ENCODE results near the gene EDC3.

EDC3 gene

GRCh38 chr15:74612677-74613076 is 83.1 kb downstream of the EDC3 start:
- peaks cover 20% of the 10 kb centered on the region for H3K79me2 ChIP-seq (ENCODE audit: insufficient read depth, low read length)
- H3F3A ChIP-seq (ENCODE audit: insufficient read depth), result peaks cover 5% of the 10 kb centered on the region
- no peak overlapping the region for H3K4me3 ChIP-seq (ENCODE audit: insufficient read depth, low read length, poor library complexity, severe bottlenecking)

DNA sequence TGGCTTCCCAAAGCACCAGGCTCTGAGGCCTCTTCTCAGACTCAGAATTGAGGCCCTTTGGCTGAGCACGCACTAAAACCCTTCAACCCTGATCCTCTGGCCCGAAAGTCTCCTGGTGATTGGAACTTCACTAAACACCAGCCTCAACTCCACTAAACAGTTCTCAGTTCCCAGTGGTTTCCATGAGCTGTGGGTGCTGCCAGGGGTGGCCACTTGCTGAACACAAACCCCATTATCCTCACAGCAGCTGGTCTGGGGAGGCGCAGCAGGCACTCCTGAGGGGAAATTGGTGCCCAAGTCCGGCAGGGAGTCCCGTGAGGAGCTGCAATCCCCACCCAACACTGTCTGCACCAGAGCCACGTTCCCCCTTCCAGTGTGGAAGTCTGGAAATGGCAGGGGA is 84.0 kb downstream of the EDC3 start:
- no peak overlapping the region for H3K4me3 ChIP-seq (ENCODE audit: insufficient read depth, low read length, poor library complexity, severe bottlenecking)
- H3K79me2 ChIP-seq (ENCODE audit: insufficient read depth, low read length), result peaks cover 12% of the 10 kb centered on the region
- H3F3A ChIP-seq (ENCODE audit: insufficient read depth), result peaks cover 5% of the 10 kb centered on the region
- no peak for TF ChIP-seq EZH2phosphoT487 (conservative IDR thresholded peaks at IDR 0.05; ENCODE audit: low read length)
- no peak for TF ChIP-seq CTCF (IDR thresholded peaks at IDR 0.05; ENCODE audit: insufficient read depth, low read length, poor library complexity, severe bottlenecking)
- H2AFZ ChIP-seq (ENCODE audit: low read depth, low read length, severe bottlenecking), result no peak overlapping the region
- no peak overlapping the region for H3K9ac ChIP-seq (ENCODE audit: low read length)
- no peak overlapping the region for H3K4me2 ChIP-seq (ENCODE audit: low read depth, low read length, poor library complexity, severe bottlenecking)
- no peak overlapping the region for H3K27ac ChIP-seq (ENCODE audit: low read depth, low read length)
- H3K36me3 ChIP-seq (ENCODE audit: low read length), result no peaks in the 10 kb centered on the region
- H4K20me1 ChIP-seq (ENCODE audit: low read depth, low read length), result peaks cover 4% of the 10 kb centered on the region; the same call in 1 of the 2 replicates
- H3K27me3 ChIP-seq (ENCODE audit: low read length), result no peaks in the 10 kb centered on the region
- H3K9me3 ChIP-seq (ENCODE audit: insufficient read depth, low read length), result no peaks in the 10 kb centered on the region
- no peaks in the 10 kb centered on the region for H3K9me2 ChIP-seq (replicated peaks; ENCODE audit: insufficient read depth, low read length)

More at GRCh38 chr15:74612677-74613076, 83.1 kb downstream of the EDC3 start:
- Histone ChIP-seq H3K9ac (ENCODE audit: low read length) (no peak overlapping the region), H3K36me3 (ENCODE audit: low read length) (no peaks in the 10 kb centered on the region), H3K27ac (ENCODE audit: low read depth, low read length) (no peak overlapping the region), H4K20me1 (ENCODE audit: low read depth, low read length) (peaks cover 12% of the 10 kb centered on the region; the same call in 1 of the 2 replicates), H3K9me3 (ENCODE audit: insufficient read depth, low read length) (no peaks in the 10 kb centered on the region), H3K4me2 (ENCODE audit: low read depth, low read length, poor library complexity, severe bottlenecking) (no peak overlapping the region), H2AFZ (ENCODE audit: low read depth, low read length, severe bottlenecking) (no peak overlapping the region), H3K27me3 (ENCODE audit: low read length) (no peaks in the 10 kb centered on the region), H3K9me2 (replicated peaks; ENCODE audit: insufficient read depth, low read length) (no peaks in the 10 kb centered on the region)
- TF ChIP-seq CTCF (IDR thresholded peaks at IDR 0.05; ENCODE audit: insufficient read depth, low read length, poor library complexity, severe bottlenecking), result no peak
- no peak for TF ChIP-seq EZH2phosphoT487 (conservative IDR thresholded peaks at IDR 0.05; ENCODE audit: low read length)

DNA sequence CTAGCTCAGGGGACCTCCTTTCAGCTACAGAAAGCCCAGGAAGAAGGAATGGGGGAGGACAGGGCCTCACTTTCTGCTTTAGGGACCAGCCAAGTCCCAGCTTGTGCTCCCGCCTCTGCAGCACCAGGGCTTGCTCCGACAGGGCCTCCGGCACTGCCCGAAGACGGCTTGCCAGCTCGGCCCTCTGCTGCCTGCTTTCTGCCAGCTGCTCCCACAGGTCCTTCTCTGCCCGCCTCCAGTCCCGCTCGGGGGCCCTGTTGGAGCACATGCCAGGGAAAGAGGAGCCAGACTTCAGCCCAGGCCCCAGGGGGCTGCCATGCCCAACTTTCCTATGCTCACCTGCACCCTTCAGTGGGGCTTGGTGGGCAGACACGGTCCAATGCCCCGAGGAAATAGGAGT is 84.5 kb downstream of the EDC3 start:
- H3K27ac ChIP-seq (ENCODE audit: low read depth, low read length), result no peak overlapping the region
- no peaks in the 10 kb centered on the region for H3K36me3 ChIP-seq (ENCODE audit: low read length)
- H3K4me3 ChIP-seq (ENCODE audit: insufficient read depth, low read length, poor library complexity, severe bottlenecking), result no peak overlapping the region
- H4K20me1 ChIP-seq (ENCODE audit: low read depth, low read length), result no peaks in the 10 kb centered on the region
- no peaks in the 10 kb centered on the region for H3K9me3 ChIP-seq (ENCODE audit: insufficient read depth, low read length)
- peaks cover 5% of the 10 kb centered on the region for H3F3A ChIP-seq (ENCODE audit: insufficient read depth)
- no peak overlapping the region for H3K9ac ChIP-seq (ENCODE audit: low read length)
- no peak overlapping the region for H2AFZ ChIP-seq (ENCODE audit: low read depth, low read length, severe bottlenecking)
- H3K79me2 ChIP-seq (ENCODE audit: insufficient read depth, low read length), result peaks cover 7% of the 10 kb centered on the region
- no peaks in the 10 kb centered on the region for H3K27me3 ChIP-seq (ENCODE audit: low read length)
- no peak overlapping the region for H3K4me2 ChIP-seq (ENCODE audit: low read depth, low read length, poor library complexity, severe bottlenecking)
- TF ChIP-seq CTCF (IDR thresholded peaks at IDR 0.05; ENCODE audit: insufficient read depth, low read length, poor library complexity, severe bottlenecking) (no peak), EZH2phosphoT487 (conservative IDR thresholded peaks at IDR 0.05; ENCODE audit: low read length) (no peak)
- H3K9me2 ChIP-seq (replicated peaks; ENCODE audit: insufficient read depth, low read length), result no peaks in the 10 kb centered on the region
